Body of pancreas (tissue), 4 donors: ENCODE measurements around the gene GGCT. TPM values are rescaled to one million over a fixed set of nuclear protein-coding genes. Genes with fewer than 3 reads are reported as not detected.
A peak's percentile ranks its signal among the peaks of the same experiment; 100 is the strongest.

Experiments used
- ATAC-seq: fragments of 150-250 bp; one replicate; pipeline ENCODE4 v1.9.1; 2016
- DNase-seq, 4 donors: peaks; one replicate each; pipeline ENCODE4 v3.0.0-alpha.2; 2019
- H3K27ac ChIP-seq, 4 donors: fragments of 200-600 bp; sonication (generic); 1 replicate in 3 of 4; 2 replicates in 1 of 4; pipeline versions ENCODE4 v1.5.1 to v1.6.1; 2016 to 2019; ENCODE audit warnings: mild to moderate bottlenecking in 1 of 4, mixed read lengths in 1 of 4, moderate library complexity in 1 of 4
- H3K27me3 ChIP-seq, 2 donors: fragments of 200-600 bp; sonication (generic); one replicate each; pipeline ENCODE4 v1.6.0; 2016; ENCODE audit warnings: mild to moderate bottlenecking in 1 of 2
- H3K36me3 ChIP-seq, 2 donors: fragments of 200-600 bp; sonication (generic); replicated peaks in 1 of 2; 2 replicates each; pipeline ENCODE4 v1.5.1; 2016; ENCODE audit warnings: low read depth in 2 of 2; ENCODE audit not compliant: insufficient read depth in 1 of 2
- H3K4me1 ChIP-seq: fragments of 200-600 bp; sonication (generic); one replicate; pipeline ENCODE4 v1.6.0; 2016
- H3K4me3 ChIP-seq, 2 donors: fragments of 200-600 bp; sonication (generic); 1 replicate in 1 of 2; 2 replicates in 1 of 2; pipeline ENCODE4 v1.5.1; 2016 to 2019
- H3K9me3 ChIP-seq, 3 donors: fragments of 200-600 bp; sonication (generic); 1 replicate in 2 of 3; 2 replicates in 1 of 3; pipeline ENCODE4 v1.5.1; 2016
- POLR2A ChIP-seq, 3 donors: fragments of 450-650 bp; IDR thresholded peaks; one replicate each; pipeline ENCODE4 v1.6.1; 2016; ENCODE audit warnings: antibody characterized with exemption in 3 of 3, mild to moderate bottlenecking in 2 of 3
- WGBS, 2 donors: methylation state at CpG; one replicate each; pipeline ENCODE4 v1.1.5; 2017; 5-methylcytosine and 5-hydroxymethylcytosine counted together
- intact Hi-C: fragments of 100-400 bp; cut with DNase I; formaldehyde crosslinking; loops from one replicate; pipeline ENCODE4 v1.15.1; 2023
- total RNA-seq, 2 donors: library from RNA; depleted of rRNA; stranded (reverse); fragments of >200 nt; gene quantifications; one replicate each; pipeline ENCODE4 v1.1.0, GENCODE V29; 2016
- TF ChIP-seq, protein P1 (sequence below), 7 experiments: fragments of 450-650 bp in 4 of 7; fragments of 200-600 bp in 3 of 7; sonication (generic) in 3 of 7; IDR thresholded peaks; one replicate each; pipeline ENCODE4 v1.5.1; 2016 to 2019; ENCODE audit warnings: antibody characterized with exemption in 7 of 7

Gene GGCT
- total RNA-seq, 2 donors from 2014 or later, result 13.5 to 42.2 TPM

DNA sequence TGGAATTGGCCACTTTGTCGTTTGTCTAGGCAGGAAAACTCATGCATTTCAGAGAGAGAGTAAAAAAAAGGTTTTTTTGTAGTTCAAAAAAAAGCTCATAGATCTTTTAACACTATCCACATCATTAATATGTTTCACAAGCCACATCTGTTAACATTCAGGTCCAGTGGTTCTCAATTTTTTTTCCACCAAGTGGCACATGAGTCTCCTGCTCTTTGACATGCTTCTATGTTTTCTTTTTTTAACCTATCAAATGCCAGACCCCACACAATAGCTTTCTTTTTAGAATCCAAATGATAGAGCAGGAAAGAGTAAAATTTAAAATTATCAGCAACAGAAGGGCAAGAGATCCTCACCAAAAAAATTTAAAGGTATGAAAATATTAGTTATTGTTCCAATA lies 46.3 kb downstream of the GGCT start:
- no peak overlapping the region for H3K4me3 ChIP-seq
- intact Hi-C loops, result no loop called here
- no peaks in the 10 kb centered on the region for H3K27me3 ChIP-seq
- DNase-seq, result no peak
- ATAC-seq, result no peak
- 68 to 79% methylated on average over 1 of the region's 1 CpG for whole genome bisulfite sequencing, 2 donors
- H3K4me1 ChIP-seq, result no peaks in the 10 kb centered on the region
- H3K27ac ChIP-seq, result no peak overlapping the region
- no peaks in the 10 kb centered on the region for H3K9me3 ChIP-seq
- TF ChIP-seq, protein P1, sequence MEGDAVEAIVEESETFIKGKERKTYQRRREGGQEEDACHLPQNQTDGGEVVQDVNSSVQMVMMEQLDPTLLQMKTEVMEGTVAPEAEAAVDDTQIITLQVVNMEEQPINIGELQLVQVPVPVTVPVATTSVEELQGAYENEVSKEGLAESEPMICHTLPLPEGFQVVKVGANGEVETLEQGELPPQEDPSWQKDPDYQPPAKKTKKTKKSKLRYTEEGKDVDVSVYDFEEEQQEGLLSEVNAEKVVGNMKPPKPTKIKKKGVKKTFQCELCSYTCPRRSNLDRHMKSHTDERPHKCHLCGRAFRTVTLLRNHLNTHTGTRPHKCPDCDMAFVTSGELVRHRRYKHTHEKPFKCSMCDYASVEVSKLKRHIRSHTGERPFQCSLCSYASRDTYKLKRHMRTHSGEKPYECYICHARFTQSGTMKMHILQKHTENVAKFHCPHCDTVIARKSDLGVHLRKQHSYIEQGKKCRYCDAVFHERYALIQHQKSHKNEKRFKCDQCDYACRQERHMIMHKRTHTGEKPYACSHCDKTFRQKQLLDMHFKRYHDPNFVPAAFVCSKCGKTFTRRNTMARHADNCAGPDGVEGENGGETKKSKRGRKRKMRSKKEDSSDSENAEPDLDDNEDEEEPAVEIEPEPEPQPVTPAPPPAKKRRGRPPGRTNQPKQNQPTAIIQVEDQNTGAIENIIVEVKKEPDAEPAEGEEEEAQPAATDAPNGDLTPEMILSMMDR (IDR thresholded peaks at IDR 0.05), result no peak
- no peak for TF ChIP-seq POLR2A (IDR thresholded peaks at IDR 0.05)
- no peaks in the 10 kb centered on the region for H3K36me3 ChIP-seq

- Histone ChIP-seq H3K9me3 (no peaks in the 10 kb centered on the region), H3K27ac (no peak overlapping the region), H3K4me1 (peaks cover 20% of the 10 kb centered on the region), H3K36me3 (peaks cover 0 to 2% of the 10 kb centered on the region in 2 donors), H3K27me3 (no peaks in the 10 kb centered on the region), H3K4me3 (no peak overlapping the region)
- intact Hi-C loops, result no loop called here
- TF ChIP-seq, protein P1 (IDR thresholded peaks at IDR 0.05), result no peak
- ATAC-seq (no peak), DNase-seq (no peak)
- WGBS, 2 donors, result 76 to 82% methylated on average over 3 of the region's 3 CpGs
Observed at GRCh38 chr7:30453921-30454320, 50.7 kb downstream of the GGCT start.

GRCh38 chr7:30453016-30453415 lies 51.6 kb downstream of the GGCT start:
- no peaks in the 10 kb centered on the region for H3K9me3 ChIP-seq
- WGBS, 2 donors, result 94 to 96% methylated on average over 6 to 8 of the region's 8 CpGs
- H3K27ac ChIP-seq, result no peak overlapping the region
- peaks cover 23% of the 10 kb centered on the region for H3K4me1 ChIP-seq
- no peak overlapping the region for H3K4me3 ChIP-seq
- DNase-seq (peak in 1 of 4 donors; percentile 2), ATAC-seq (no peak)
- intact Hi-C loops, result no loop called here
- H3K36me3 ChIP-seq, result peaks cover 0 to 2% of the 10 kb centered on the region in 2 donors
- no peak for TF ChIP-seq POLR2A (IDR thresholded peaks at IDR 0.05)
- TF ChIP-seq, protein P1 (IDR thresholded peaks at IDR 0.05), result no peak
- no peaks in the 10 kb centered on the region for H3K27me3 ChIP-seq

GRCh38 chr7:30452280-30452930 lies 52.2 kb downstream of the GGCT start:
- 60 to 93% methylated on average over 2 to 24 of the region's 27 CpGs for WGBS, 2 donors
- no peak overlapping the region for H3K4me3 ChIP-seq
- no peaks in the 10 kb centered on the region for H3K9me3 ChIP-seq
- no peaks in the 10 kb centered on the region for H3K27me3 ChIP-seq
- peaks cover 0 to 2% of the 10 kb centered on the region in 2 donors for H3K36me3 ChIP-seq
- peaks cover 23% of the 10 kb centered on the region for H3K4me1 ChIP-seq
- ATAC-seq (no peak), DNase-seq (peak in 1 of 4 donors; percentile 8)
- no peak overlapping the region for H3K27ac ChIP-seq
- no peak for TF ChIP-seq POLR2A (IDR thresholded peaks at IDR 0.05)
- TF ChIP-seq, protein P1 (IDR thresholded peaks at IDR 0.05), result no peak
- intact Hi-C loops, result no loop called here
